IMR-90 (cell line): Measurements from ENCODE around the gene SLC17A8. TPM values are rescaled to one million over a fixed set of nuclear protein-coding genes. Genes with fewer than 3 reads are reported as not detected.

Experiments
- ATAC-seq: fragments of 200-7000 bp; cut with Tn5 transposase; 2 replicates; pipeline ENCODE4 v1.9.1; 2020; ENCODE audit warnings: low read depth, mild to moderate bottlenecking, moderate library complexity
- BruUV-seq: library from RNA; stranded (reverse); fragments of 400-500 nt; replicated peaks from 2 replicates; lab custom pipeline; 2021; lab: Mats Ljungman, UMichigan
- CTCF ChIA-PET: fragments of 300-600 bp; formaldehyde crosslinking; extraction: SDS; loops from one replicate; lab custom pipeline; 2021; ENCODE audit warnings: antibody characterized with exemption; lab: Yijun Ruan, JAX
- POLR2A ChIA-PET: fragments of 300-600 bp; sonication (Branson Sonifier 250); formaldehyde crosslinking; loops from one replicate; lab custom pipeline; 2022; ENCODE audit warnings: antibody characterized with exemption; ENCODE audit not compliant: unreplicated experiment; lab: Charles Lee
- DNase-seq: peaks from one replicate; pipeline ENCODE4 v3.0.0; 2013
- H2AFZ ChIP-seq: replicated peaks from 2 replicates; pipeline ENCODE3; 2013; ENCODE audit warnings: low read length, mild to moderate bottlenecking; ENCODE audit not compliant: poor library complexity
- H2AK5ac ChIP-seq: 2 replicates; pipeline ENCODE4 v1.6.1; 2013; ENCODE audit warnings: low read depth, low read length, inconsistent platforms
- H2AK9ac ChIP-seq: replicated peaks from 2 replicates; pipeline ENCODE3; 2013; ENCODE audit warnings: mild to moderate bottlenecking, low read depth, low read length, moderate library complexity; ENCODE audit not compliant: poor library complexity
- H2BK120ac ChIP-seq: 2 replicates; pipeline ENCODE4 v1.6.1; 2013; ENCODE audit warnings: low read depth, low read length, inconsistent platforms
- H2BK15ac ChIP-seq: 3 replicates; pipeline ENCODE4 v1.6.1; 2013; ENCODE audit warnings: low read depth, low read length, inconsistent platforms
- H2BK20ac ChIP-seq: 2 replicates; pipeline ENCODE4 v1.6.1; 2013; ENCODE audit warnings: low read depth, mild to moderate bottlenecking, inconsistent platforms, low read length, moderate library complexity
- H2BK5ac ChIP-seq: 2 replicates; pipeline ENCODE4 v1.6.1; 2013; ENCODE audit warnings: mild to moderate bottlenecking, low read depth, low read length, inconsistent platforms; ENCODE audit not compliant: poor library complexity, severe bottlenecking
- H3K14ac ChIP-seq: replicated peaks from 2 replicates; pipeline ENCODE4 v1.6.1; 2013; ENCODE audit warnings: low read depth, low read length, inconsistent platforms
- H3K18ac ChIP-seq: 2 replicates; pipeline ENCODE4 v1.6.1; 2013; ENCODE audit warnings: low read depth, low read length, control low read depth
- H3K23ac ChIP-seq: 2 replicates; pipeline ENCODE4 v1.6.1; 2013; ENCODE audit warnings: low read depth, low read length, inconsistent platforms
- H3K27ac ChIP-seq: 2 replicates; pipeline ENCODE4 v1.5.1; 2013; ENCODE audit warnings: mild to moderate bottlenecking, control low read depth, low read length; ENCODE audit not compliant: insufficient read depth
- H3K27me3 ChIP-seq: 2 replicates; pipeline ENCODE4 v1.6.1; 2013; ENCODE audit warnings: low read length; ENCODE audit not compliant: control insufficient read depth, insufficient read depth
- H3K36me3 ChIP-seq: 2 replicates; pipeline ENCODE4 v1.6.1; 2013; ENCODE audit warnings: low read length, mixed read lengths; ENCODE audit not compliant: control insufficient read depth, insufficient read depth
- H3K4ac ChIP-seq: 2 replicates; pipeline ENCODE4 v1.6.1; 2013; ENCODE audit warnings: low read depth, low read length, inconsistent platforms
- H3K4me1 ChIP-seq: 2 replicates; pipeline ENCODE4 v1.6.1; 2013; ENCODE audit warnings: low read length, mixed read lengths; ENCODE audit not compliant: control insufficient read depth, insufficient read depth
- H3K4me2 ChIP-seq: 2 replicates; pipeline ENCODE4 v1.6.1; 2013; ENCODE audit warnings: low read depth, mild to moderate bottlenecking, control low read depth, low read length, moderate library complexity
- H3K4me3 ChIP-seq: 2 replicates; pipeline ENCODE4 v1.5.1; 2013; ENCODE audit warnings: low read depth, mild to moderate bottlenecking, control low read depth, low read length, moderate library complexity; ENCODE audit not compliant: insufficient read depth
- H3K56ac ChIP-seq: 2 replicates; pipeline ENCODE4 v1.6.1; 2013; ENCODE audit warnings: low read length, inconsistent platforms; ENCODE audit not compliant: insufficient read depth; ENCODE audit errors: extremely low read depth
- H3K79me1 ChIP-seq, 2 experiments: 2 replicates each; pipeline ENCODE4 v1.6.1; 2013; ENCODE audit warnings: low read length in 2 of 2, inconsistent platforms in 1 of 2, low read depth in 1 of 2
- H3K9ac ChIP-seq: 2 replicates; pipeline ENCODE4 v1.6.1; 2013; ENCODE audit warnings: low read depth, low read length, control low read depth
- H3K9me1 ChIP-seq: 2 replicates; pipeline ENCODE4 v1.6.1; 2013; ENCODE audit warnings: low read length, inconsistent platforms; ENCODE audit not compliant: insufficient read depth
- H3K9me3 ChIP-seq: 2 replicates; pipeline ENCODE4 v1.6.1; 2013; ENCODE audit warnings: low read length; ENCODE audit not compliant: control insufficient read depth, insufficient read depth
- H4K20me1 ChIP-seq: 2 replicates; pipeline ENCODE4 v1.6.1; 2013; ENCODE audit warnings: low read length, inconsistent platforms; ENCODE audit not compliant: insufficient read depth
- H4K5ac ChIP-seq: 2 replicates; pipeline ENCODE4 v1.6.1; 2013; ENCODE audit warnings: mild to moderate bottlenecking, low read depth, low read length, control low read depth
- H4K8ac ChIP-seq, 2 experiments: 2 replicates each; pipeline ENCODE4 v1.6.1; 2013; ENCODE audit warnings: low read depth in 2 of 2, low read length in 2 of 2, control low read depth in 1 of 2, inconsistent platforms in 1 of 2
- H4K91ac ChIP-seq: 2 replicates; pipeline ENCODE4 v1.6.1; 2013; ENCODE audit warnings: low read depth, low read length, inconsistent platforms; ENCODE audit not compliant: insufficient read depth
- BHLHE40 ChIP-seq: fragments of 150-350 bp; IDR thresholded peaks from 2 replicates; pipeline ENCODE4 v1.6.1; 2016; ENCODE audit warnings: mild to moderate bottlenecking, low read depth, low read length
- CEBPB ChIP-seq: IDR thresholded peaks from 2 replicates; pipeline ENCODE4 v1.6.1; 2012; ENCODE audit warnings: low read depth, low read length, improper control_type of control experiment
- MAFK ChIP-seq: IDR thresholded peaks from 2 replicates; pipeline ENCODE4 v1.6.1; 2012; ENCODE audit warnings: low read depth, low read length, improper control_type of control experiment
- NFE2L2 ChIP-seq: fragments of 150-350 bp; IDR thresholded peaks from 2 replicates; pipeline ENCODE4 v1.6.1; 2016; ENCODE audit warnings: low read depth, mild to moderate bottlenecking, low read length
- POLR2A ChIP-seq: IDR thresholded peaks from 2 replicates; pipeline ENCODE4 v1.6.1; 2012; ENCODE audit warnings: mild to moderate bottlenecking, low read depth, low read length
- RAD21 ChIP-seq: IDR thresholded peaks from 2 replicates; pipeline ENCODE4 v1.6.1; 2012; ENCODE audit warnings: low read length, improper control_type of control experiment
- SMC3 ChIP-seq: fragments of 150-350 bp; IDR thresholded peaks from 2 replicates; pipeline ENCODE4 v1.6.1; 2016; ENCODE audit warnings: low read depth, mild to moderate bottlenecking, antibody characterized with exemption, low read length, moderate library complexity
- WGBS, 2 experiments: methylation state at CpG; one replicate each; pipeline versions ENCODE4 v1.1.5 to v1.1.7; 2013; ENCODE audit warnings: missing lambda C conversion rate in 2 of 2; ENCODE audit not compliant: insufficient read length in 1 of 2; ENCODE audit errors: extremely low coverage in 2 of 2; 5-methylcytosine and 5-hydroxymethylcytosine counted together
- dilution Hi-C: fragments of 300-500 bp; cut with HindIII; formaldehyde crosslinking; loops from one replicate; pipeline ENCODE4 v1.14.3; 2018; ENCODE audit warnings: low sequenced_read_pairs; ENCODE audit not compliant: unreplicated experiment
- in situ Hi-C: fragments of 300-500 bp; cut with MboI; formaldehyde crosslinking; loops from 3 replicates; pipeline ENCODE4 v1.14.3; 2019; ENCODE audit warnings: low sequenced_read_pairs, inconsistent platforms, mixed read lengths
- intact Hi-C: fragments of 100-400 bp; cut with micrococcal nuclease; formaldehyde crosslinking; loops from 2 replicates; pipeline ENCODE4 v1.10.0; 2022
- polyA plus RNA-seq, 3 experiments: library from polyadenylated mRNA; depleted of rRNA; stranded (reverse); fragments of >200 nt; gene quantifications; 2 replicates each; pipeline ENCODE4 v1.2.3, GENCODE V29; 2012; ENCODE audit warnings: low replicate concordance in 1 of 3
- total RNA-seq: library from RNA; depleted of rRNA; stranded (reverse); fragments of >200 nt; gene quantifications from 2 replicates; pipeline ENCODE4 v1.2.3, GENCODE V29; 2012
- TF ChIP-seq, protein P1 (sequence below): conservative IDR thresholded peaks from 2 replicates; pipeline ENCODE4 v1.5.1; 2012; ENCODE audit warnings: mild to moderate bottlenecking, low read depth, low read length, improper control_type of control experiment

SLC17A8 gene
- total and polyA plus RNA-seq, 2 of the 4 experiments (the other 2 are of a cell fraction): not detected

DNA sequence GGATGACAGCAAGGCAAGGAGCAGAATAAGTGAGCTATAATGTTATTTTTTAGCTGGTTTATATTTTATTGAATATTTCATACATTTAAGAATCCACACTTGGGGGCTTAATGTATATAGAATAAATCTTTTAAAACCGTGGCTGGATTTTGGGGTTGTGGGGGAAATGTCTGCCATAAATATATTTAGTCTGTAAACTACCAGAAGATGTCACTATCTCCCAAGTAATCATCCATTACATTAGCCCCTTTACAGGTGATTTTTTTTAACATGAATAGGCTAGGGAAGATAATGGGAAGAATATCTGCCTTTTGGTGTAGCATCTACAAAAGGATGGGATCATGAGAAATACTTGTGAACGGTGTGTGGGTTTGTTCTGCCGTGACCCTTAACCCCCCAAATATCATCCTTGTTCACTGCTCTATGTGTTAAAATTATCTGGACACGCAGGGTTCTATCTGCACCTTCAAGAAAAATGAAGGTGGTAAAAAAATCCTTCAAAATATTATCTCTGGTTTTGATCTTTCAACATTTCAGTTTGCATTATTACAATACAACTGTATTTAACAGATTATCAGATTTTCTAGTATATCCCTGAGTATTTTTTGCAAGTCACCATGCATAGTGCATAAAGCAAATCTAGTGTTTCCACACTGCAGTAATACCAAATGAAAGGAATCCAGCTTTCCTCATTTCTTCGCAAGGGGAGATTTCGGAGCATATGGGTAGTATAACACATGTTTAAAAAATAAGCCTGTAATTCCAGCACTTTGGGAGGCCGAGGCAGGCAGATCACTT lies 8.0 kb upstream of the SLC17A8 start:
- dilution Hi-C loops: no loop called here

More for the DNA sequence above, 8.0 kb upstream of the SLC17A8 start:
- ChIA-PET POLR2A (interaction anchor here (0.6 to 0.7 kb wide), 2 partner anchors 9 to 124 kb away, joined by 3 to 5 read pairs; no protein-coding TSS in a partner anchor), CTCF (interaction anchor here (0.6 to 1.2 kb wide), 7 partner anchors 8 to 389 kb away, joined by 3 to 7 read pairs (median 3); partner anchors contain the start of gene SLC17A8)
- Histone ChIP-seq H2AFZ (no peak overlapping the region), H3K27ac (no peak overlapping the region), H3K79me1 (no peaks in the 10 kb centered on the region), H3K4ac (no peak overlapping the region), H3K4me2 (no peak overlapping the region), H4K5ac (no peak overlapping the region), H3K9me3 (no peaks in the 10 kb centered on the region), H2BK15ac (no peak overlapping the region), H3K18ac (no peak overlapping the region), H3K56ac (no peak overlapping the region), H3K9me1 (no peaks in the 10 kb centered on the region), H2AK9ac (no peak overlapping the region), H3K36me3 (no peaks in the 10 kb centered on the region), H4K20me1 (no peaks in the 10 kb centered on the region), H2BK5ac (no peak overlapping the region), H4K91ac (no peak overlapping the region), H3K4me1 (no peaks in the 10 kb centered on the region), H3K4me3 (no peak overlapping the region), H4K8ac (no peak overlapping the region), H2BK20ac (no peak overlapping the region), H3K14ac (no peak overlapping the region), H3K27me3 (peaks cover 2% of the 10 kb centered on the region; the same call in 1 of the 2 replicates), H2BK120ac (no peak overlapping the region), H3K9ac (no peak overlapping the region), H3K23ac (no peak overlapping the region), H2AK5ac (no peak overlapping the region)
- ATAC-seq (peak; percentile 74), DNase-seq (peak; percentile 38)
- intact Hi-C loops: loop anchor here (1.0 to 2.0 kb wide), 4 partner anchors 115 to 386 kb away; no protein-coding TSS in a partner anchor
- TF ChIP-seq RAD21 (peak; percentile 70), NFE2L2 (0 out of 2 replicates have a peak, but pooled peaks have one; percentile 31), POLR2A (no peak), BHLHE40 (no peak), MAFK (no peak), CEBPB (no peak), SMC3 (peak; percentile 60)
- TF ChIP-seq, protein P1, sequence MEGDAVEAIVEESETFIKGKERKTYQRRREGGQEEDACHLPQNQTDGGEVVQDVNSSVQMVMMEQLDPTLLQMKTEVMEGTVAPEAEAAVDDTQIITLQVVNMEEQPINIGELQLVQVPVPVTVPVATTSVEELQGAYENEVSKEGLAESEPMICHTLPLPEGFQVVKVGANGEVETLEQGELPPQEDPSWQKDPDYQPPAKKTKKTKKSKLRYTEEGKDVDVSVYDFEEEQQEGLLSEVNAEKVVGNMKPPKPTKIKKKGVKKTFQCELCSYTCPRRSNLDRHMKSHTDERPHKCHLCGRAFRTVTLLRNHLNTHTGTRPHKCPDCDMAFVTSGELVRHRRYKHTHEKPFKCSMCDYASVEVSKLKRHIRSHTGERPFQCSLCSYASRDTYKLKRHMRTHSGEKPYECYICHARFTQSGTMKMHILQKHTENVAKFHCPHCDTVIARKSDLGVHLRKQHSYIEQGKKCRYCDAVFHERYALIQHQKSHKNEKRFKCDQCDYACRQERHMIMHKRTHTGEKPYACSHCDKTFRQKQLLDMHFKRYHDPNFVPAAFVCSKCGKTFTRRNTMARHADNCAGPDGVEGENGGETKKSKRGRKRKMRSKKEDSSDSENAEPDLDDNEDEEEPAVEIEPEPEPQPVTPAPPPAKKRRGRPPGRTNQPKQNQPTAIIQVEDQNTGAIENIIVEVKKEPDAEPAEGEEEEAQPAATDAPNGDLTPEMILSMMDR: peak; percentile 61
- no TSS peak for BruUV-seq
- no CpG with 5 or more reads among the region's 7 CpGs for WGBS, 2 experiments
- in situ Hi-C loops: no loop called here
